HCT116 (cell line): Measurements from ENCODE around the gene GUCA2B.

Experiments
- CEBPB ChIP-seq: IDR thresholded peaks from 2 replicates; pipeline ENCODE4 v1.6.1; 2012; ENCODE audit warnings: low read depth
- CTCF ChIP-seq, 3 experiments: fragments of 200-600 bp in 1 of 3; sonication (generic) in 1 of 3; IDR thresholded peaks in 2 of 3; conservative IDR thresholded peaks in 1 of 3; 2 replicates each; pipeline ENCODE4 v1.5.1; 2012 to 2017; ENCODE audit warnings: low read depth in 2 of 3, low read length in 2 of 3, antibody characterized with exemption in 1 of 3, borderline replicate concordance in 1 of 3, control low read depth in 1 of 3, mild to moderate bottlenecking in 1 of 3, mixed read lengths in 1 of 3, mixed run types in 1 of 3, moderate library complexity in 1 of 3; ENCODE audit not compliant: insufficient read depth in 1 of 3
- EGR1 ChIP-seq: IDR thresholded peaks from 2 replicates; pipeline ENCODE4 v1.6.1; 2012; ENCODE audit warnings: low read depth
- EZH2 ChIP-seq: fragments of 200-600 bp; sonication (generic); IDR thresholded peaks from 2 replicates; pipeline ENCODE4 v1.6.1; 2017; ENCODE audit warnings: antibody characterized with exemption, mixed run types
- EZH2phosphoT487 ChIP-seq: fragments of 200-600 bp; IDR thresholded peaks from 2 replicates; pipeline ENCODE4 v1.6.1; 2018; ENCODE audit warnings: antibody characterized with exemption, borderline replicate concordance
- MAX ChIP-seq: IDR thresholded peaks from 2 replicates; pipeline ENCODE4 v1.6.1; 2012
- POLR2A ChIP-seq: IDR thresholded peaks from 2 replicates; pipeline ENCODE4 v1.7.0; 2011; ENCODE audit warnings: borderline replicate concordance; ENCODE audit not compliant: insufficient read depth, insufficient read length; ENCODE audit errors: extremely low read depth
- POLR2AphosphoS5 ChIP-seq: IDR thresholded peaks from 2 replicates; pipeline ENCODE4 v1.6.1; 2011; ENCODE audit warnings: mild to moderate bottlenecking, low read depth, low read length, moderate library complexity
- RAD21 ChIP-seq: IDR thresholded peaks from 2 replicates; pipeline ENCODE4 v1.6.1; 2012; ENCODE audit warnings: low read depth, mild to moderate bottlenecking
- REST ChIP-seq: IDR thresholded peaks from 2 replicates; pipeline ENCODE4 v1.6.1; 2012; ENCODE audit warnings: low read depth
- SIN3A ChIP-seq: IDR thresholded peaks from 2 replicates; pipeline ENCODE4 v1.6.1; 2012; ENCODE audit warnings: low read depth

- TF ChIP-seq POLR2AphosphoS5 (no peak), REST (no peak), CTCF (IDR thresholded peaks at IDR 0.05 in 2 of 3, conservative IDR thresholded peaks at IDR 0.05 in 1 of 3; ENCODE audit: borderline replicate concordance in 1 of 3, insufficient read depth in 1 of 3, low read depth in 2 of 3, low read length in 2 of 3) (no peak), POLR2A (no peak), EZH2 (no peak), RAD21 (no peak), SIN3A (no peak), EZH2phosphoT487 (no peak), EGR1 (no peak), CEBPB (no peak), MAX (no peak)
These were observed 30.7 kb downstream of the GUCA2B start for GRCh38 chr1:42183957-42184268.
